GM19468 (cell line): Measurements from ENCODE around the gene FSD1L.
"Not testable (repeated sequence)": the region's sequence is repeated elsewhere in the genome, so short reads cannot be mapped to it uniquely, and the experiment has no call there.

ENCODE experiments used
- ATAC-seq: cut with Tn5 transposase; IDR thresholded peaks from one replicate; pipeline ENCODE4 v1.9.1; 2021; ENCODE audit warnings: mild to moderate bottlenecking, moderate library complexity, moderate number of reproducible peaks; ENCODE audit not compliant: unreplicated experiment; ENCODE audit errors: extremely low read depth

The FSD1L gene

GRCh38 chr9:105535920-105536668 lies 88.3 kb downstream of the FSD1L start:
- ATAC-seq: no peak

- ATAC-seq: no peak
Observed at GRCh38 chr9:105539452-105539851, 91.6 kb downstream of the FSD1L start.

- ATAC-seq: peak; percentile 80
Observed at GRCh38 chr9:105541838-105542237, 94.0 kb downstream of the FSD1L start.

- ATAC-seq: no peak
Observed at GRCh38 chr9:105554042-105554441, 106.2 kb downstream of the FSD1L start.

- peak; percentile 96 for ATAC-seq
Observed at GRCh38 chr9:105557804-105558610, 110.2 kb downstream of the FSD1L start, which contains the start of gene FKTN. FKTN (plus strand) TSS chr9:105558131; CDS start chr9:105575033, 16,902 bp downstream.

GRCh38 chr9:105572455-105572854 lies 124.6 kb downstream of the FSD1L start:
- no peak for ATAC-seq

GRCh38 chr9:105579952-105580351 lies 132.1 kb downstream of the FSD1L start:
- ATAC-seq: not testable (repeated sequence)

GRCh38 chr9:105581550-105581949 lies 133.7 kb downstream of the FSD1L start:
- ATAC-seq: not testable (repeated sequence)

- ATAC-seq: no peak
Observed at GRCh38 chr9:105593145-105593544, 145.3 kb downstream of the FSD1L start.
